H1 (cell line): ENCODE data around the gene ZDHHC11. TPM values are rescaled to one million over a fixed set of nuclear protein-coding genes. Genes with fewer than 3 reads are reported as not detected.

Experiments used
- CBX8 ChIP-seq: fragments of 300-800, 300-1000 bp; sonication (generic); IDR thresholded peaks from 2 replicates; pipeline ENCODE4 v1.7.1; 2016; ENCODE audit warnings: low read depth, low read length, borderline replicate concordance
- EGR1 ChIP-seq: IDR thresholded peaks from 2 replicates; pipeline ENCODE4 v1.6.1; 2011; ENCODE audit warnings: low read depth, low read length, borderline replicate concordance
- SIRT6 ChIP-seq: IDR thresholded peaks from one replicate; pipeline ENCODE4 v1.7.1; 2012; ENCODE audit warnings: low read length, inconsistent platforms
- TAF1 ChIP-seq: IDR thresholded peaks from 2 replicates; pipeline ENCODE4 v1.6.1; 2011; ENCODE audit warnings: mild to moderate bottlenecking, low read depth, low read length
- TEAD4 ChIP-seq: IDR thresholded peaks from 2 replicates; pipeline ENCODE4 v1.6.1; 2012; ENCODE audit warnings: low read depth, low read length, inconsistent platforms, mixed read lengths
- polyA plus RNA-seq, 7 experiments: library from polyadenylated mRNA; depleted of rRNA in 3 of 7; stranded (reverse) in 5 of 7; unstranded in 2 of 7; fragments of >200 nt in 5 of 7; fragments of 200-250 nt in 2 of 7; gene quantifications; 1 replicate in 5 of 7; 2 replicates in 1 of 7; 4 replicates in 1 of 7; pipeline versions ENCODE4 v1.2.1 to v1.2.3, GENCODE V29; 2011 to 2013; ENCODE audit warnings: missing spikeins in 2 of 7, mixed read lengths in 2 of 7
- total RNA-seq: library from RNA; stranded (reverse); fragmentation: NEBNext Ultra II Directional; extraction: Animal tissue kit (Norgen Biotek cat#: 25700); gene quantifications from 2 replicates; pipeline ENCODE4 v1.2.1, GENCODE V29; 2021

Gene ZDHHC11
- total and polyA plus RNA-seq, 2 of the 8 experiments (the other 6 are each of a cell fraction or from before 2014, with no cell fraction given): 4.7 to 16.6 TPM

DNA sequence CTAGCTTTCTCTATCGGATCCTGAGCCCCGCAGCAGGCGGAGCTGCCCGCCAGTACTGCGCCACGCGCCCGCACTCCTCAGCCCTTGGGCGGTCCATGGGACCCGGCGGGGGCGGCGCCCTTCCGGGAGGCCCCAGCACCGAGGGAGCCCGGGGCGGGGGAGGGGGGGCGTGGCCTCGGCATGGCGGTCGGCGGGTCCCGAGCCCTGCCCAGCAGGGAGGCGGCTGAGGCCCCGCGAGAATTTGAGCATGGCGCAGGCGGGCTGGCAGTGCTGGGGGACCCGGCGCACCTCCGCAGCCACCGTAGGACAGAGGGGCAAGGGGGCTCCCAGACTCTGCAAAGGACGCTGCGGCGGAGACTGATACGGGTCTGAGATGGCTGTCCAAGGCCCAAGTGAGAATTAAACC lies 73.0 kb downstream of the ZDHHC11 start (continued):
- no peak for TF ChIP-seq SIRT6
- no peak for TF ChIP-seq CBX8
- TF ChIP-seq TAF1: no peak
- TF ChIP-seq EGR1: no peak
- no peak for TF ChIP-seq TEAD4
